GM12892 (cell line): ENCODE results near the gene MEPCE.

Experiments
- DNase-seq: peaks from one replicate; pipeline ENCODE4 v3.0.0; 2011; ENCODE audit not compliant: insufficient read length
- FAIRE-seq: peaks from 2 replicates; lab custom pipeline; 2011; peaks lifted over from hg19 to GRCh38; lab: Jason Lieb, UNC
- POLR2A ChIP-seq: IDR thresholded peaks from 2 replicates; pipeline ENCODE4 v1.6.1; 2011; ENCODE audit warnings: low read depth, low read length, control low read depth
- POLR2AphosphoS5 ChIP-seq: IDR thresholded peaks from 2 replicates; pipeline ENCODE4 v1.6.1; 2011; ENCODE audit warnings: low read depth, low read length, control low read depth
- TAF1 ChIP-seq: IDR thresholded peaks from 2 replicates; pipeline ENCODE4 v1.6.1; 2011; ENCODE audit warnings: low read depth, mild to moderate bottlenecking, control low read depth, low read length, borderline replicate concordance

The MEPCE gene

DNA sequence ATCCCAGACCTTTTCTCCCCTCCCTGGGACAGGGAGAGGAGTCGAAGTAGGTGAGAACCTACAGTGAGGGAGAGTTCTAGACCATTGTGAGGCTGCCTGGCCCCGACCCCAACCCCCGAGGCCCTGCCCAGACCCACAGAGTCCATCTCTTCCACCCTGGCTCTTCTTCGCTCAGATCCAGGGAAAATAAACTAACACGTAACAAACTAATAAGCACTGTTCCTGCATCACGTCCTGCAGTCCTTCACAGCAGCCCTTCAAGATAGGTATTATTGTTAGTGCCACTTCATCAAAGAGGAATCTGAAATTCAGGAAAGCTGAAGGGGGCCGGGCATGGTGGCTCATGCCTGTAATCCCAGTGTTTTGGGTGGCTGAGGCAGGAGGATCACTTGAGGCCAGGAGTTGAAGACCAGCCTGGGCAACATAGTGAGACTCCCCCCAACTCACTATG, 34.6 kb downstream of the MEPCE start, which contains the start of gene SPACDR:
Gene SPACDR (minus strand): TSS at position 51 of the 451 bp plus-strand sequence. CDS start 235 bp downstream, outside the sequence.
- no peak for TF ChIP-seq POLR2AphosphoS5
- TF ChIP-seq POLR2A = no peak
- TF ChIP-seq TAF1 = no peak
- no peak for DNase-seq
- no peak for FAIRE-seq

DNA sequence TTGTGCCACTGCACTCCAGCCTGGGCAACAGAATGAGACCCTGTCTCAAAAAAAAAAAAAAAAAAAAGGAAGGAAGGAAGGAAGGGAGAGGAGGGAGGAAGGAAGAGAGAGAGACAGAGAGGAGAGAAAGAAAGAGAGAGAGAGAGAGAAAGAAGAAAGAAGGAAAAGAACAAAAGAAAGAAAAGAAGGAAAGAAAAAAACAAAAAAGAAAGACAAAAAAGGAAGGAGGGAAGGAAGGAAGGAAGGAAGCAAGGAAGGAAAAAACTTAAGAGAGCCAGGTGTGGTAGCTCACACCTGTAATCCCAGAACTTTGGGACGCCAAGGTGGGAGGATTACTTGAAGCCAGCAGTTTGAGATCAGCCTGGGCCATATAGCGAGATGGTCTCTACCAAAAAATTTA, 35.2 kb downstream of the MEPCE start:
- TF ChIP-seq POLR2AphosphoS5 = no peak
- TF ChIP-seq TAF1 = no peak
- TF ChIP-seq POLR2A = no peak
- no peak for FAIRE-seq

DNA sequence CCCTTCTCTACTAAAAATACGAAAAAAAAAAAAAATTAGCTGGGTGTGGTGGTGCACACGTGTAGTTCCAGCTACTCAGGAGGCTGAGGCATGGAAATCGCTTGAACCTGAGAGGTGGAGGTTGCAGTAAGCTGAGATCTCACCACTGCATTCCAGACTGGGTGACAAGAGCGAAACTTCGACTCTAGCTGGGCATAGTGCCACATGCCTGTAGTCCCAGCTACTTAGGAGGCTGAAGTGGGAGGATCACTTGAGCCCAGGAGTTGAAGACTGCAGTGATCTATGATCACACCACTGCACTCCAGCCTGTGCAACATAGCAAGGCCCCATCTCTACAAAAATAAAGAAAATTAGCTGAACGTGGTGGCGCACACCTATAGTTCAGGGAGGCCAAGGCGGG, 35.7 kb downstream of the MEPCE start:
- TF ChIP-seq POLR2AphosphoS5 (no peak), TAF1 (no peak), POLR2A (no peak)
- FAIRE-seq (no peak), DNase-seq (no peak)

More for the DNA sequence above, 35.2 kb downstream of the MEPCE start:
- no peak for DNase-seq

DNA sequence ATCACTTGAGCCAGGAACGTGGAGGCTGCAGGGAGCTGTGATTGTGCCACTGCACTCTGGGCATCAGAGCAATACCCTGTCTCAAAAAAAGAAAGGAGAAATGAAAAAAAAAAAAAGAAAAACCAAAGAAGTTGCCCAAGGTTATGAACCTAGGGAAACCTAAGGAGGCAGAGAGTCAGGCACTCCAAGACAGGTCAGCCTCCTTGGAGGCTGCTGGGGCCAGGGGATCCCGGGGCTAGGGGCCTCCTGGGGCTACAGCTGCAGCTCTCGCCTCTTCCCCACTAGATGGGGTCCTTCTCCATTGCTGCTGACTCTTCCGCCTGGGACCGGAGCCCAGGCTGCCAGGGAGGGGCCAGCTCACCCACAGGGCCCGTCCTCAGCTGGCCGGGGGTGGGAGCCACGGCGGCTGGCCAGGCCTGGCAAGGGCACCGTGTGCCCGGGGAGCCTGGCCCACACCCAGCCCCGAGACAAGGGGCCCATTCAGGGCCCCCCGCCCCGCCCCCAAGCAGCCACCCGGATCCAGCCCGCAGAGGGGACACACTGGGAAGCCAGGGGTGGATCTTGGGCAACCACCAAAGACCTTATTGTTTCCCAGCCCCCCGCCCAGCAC, 36.2 kb downstream of the MEPCE start:
- DNase-seq = no peak
- TF ChIP-seq POLR2AphosphoS5 (no peak), POLR2A (no peak), TAF1 (no peak)
- FAIRE-seq = no peak

DNA sequence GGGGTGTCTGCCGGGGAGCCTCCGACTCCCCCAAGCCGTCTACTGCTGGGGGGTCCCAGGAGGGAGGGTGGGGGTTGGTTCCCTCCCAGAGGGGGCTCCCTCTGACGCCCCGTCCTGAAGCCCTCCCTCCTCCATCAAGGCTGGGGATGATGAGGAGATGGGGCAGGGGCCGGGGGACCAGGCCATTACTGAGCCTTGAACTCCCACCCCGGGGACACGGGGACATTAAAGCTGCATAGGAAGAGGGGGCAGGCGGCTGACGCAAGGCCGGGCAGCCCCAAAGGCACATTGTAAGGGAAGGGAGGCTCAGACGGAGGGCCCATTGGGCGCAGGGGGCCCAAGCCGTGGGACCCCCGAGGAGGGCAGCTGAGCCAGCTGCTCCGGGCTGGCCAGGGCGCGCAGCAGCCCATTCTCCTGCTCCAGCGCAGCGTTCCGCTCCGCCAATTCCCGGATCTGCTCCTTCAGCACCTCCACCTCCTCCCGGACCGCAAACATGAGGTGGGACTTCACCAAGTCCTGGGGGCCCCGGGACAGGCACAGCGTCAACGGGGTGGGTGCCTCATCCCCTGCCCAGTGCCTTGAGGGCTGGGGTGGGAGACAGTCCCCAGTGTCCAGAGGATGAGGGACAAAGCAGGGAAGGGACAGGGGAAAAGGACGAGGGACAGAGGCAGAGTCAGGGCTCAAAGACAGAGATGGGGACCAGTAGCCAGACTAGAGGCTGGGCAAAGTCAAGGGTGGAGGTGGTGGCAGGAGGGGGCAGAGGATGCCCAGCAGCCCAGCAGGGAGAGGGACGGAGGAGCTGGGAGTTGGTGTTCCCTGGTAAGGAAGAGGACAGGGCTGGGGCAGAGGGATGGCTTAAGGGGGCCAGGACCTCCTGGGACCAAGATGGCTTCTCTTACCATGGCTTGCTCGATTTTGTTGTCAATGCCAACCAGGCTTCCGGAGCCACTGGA, 37.3 kb downstream of the MEPCE start:
- no peak for FAIRE-seq
- DNase-seq = no peak
- TF ChIP-seq POLR2A (no peak), POLR2AphosphoS5 (no peak), TAF1 (no peak)

DNA sequence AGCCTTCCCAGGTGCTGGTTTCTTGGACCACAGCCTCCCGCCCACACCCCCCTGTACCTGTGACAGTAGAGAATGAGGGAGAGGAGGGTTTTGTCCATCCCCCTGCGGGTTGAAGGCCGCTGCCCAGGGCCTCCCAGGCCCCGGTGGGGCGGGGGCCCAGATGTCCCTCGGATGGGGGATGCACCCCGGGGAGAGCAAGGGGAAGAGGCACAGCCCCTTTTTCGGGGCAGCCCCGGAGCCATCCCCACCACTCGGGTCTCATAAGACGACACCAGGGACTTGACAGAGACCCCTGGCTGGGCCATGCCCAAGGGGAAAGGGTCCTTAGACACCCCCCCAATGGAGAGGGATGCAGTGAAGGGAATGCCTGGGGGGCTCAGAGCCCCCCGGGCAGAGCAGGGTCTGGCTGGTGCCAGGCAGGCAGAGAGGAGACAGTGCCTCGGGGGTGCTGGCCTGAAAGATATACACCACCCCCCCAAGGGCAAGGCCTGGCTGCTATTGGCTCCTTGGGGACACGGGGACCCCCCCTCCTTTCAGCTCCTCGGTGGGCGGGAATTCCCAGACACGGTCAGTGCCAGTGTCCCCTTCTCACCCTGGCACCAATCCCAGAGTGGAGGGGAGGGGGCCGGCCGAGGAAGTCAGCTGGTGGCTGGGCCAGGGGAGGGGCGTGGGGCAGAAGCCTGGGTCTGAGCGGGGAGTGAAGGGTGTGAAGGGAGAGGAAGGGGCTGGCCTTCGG, 38.2 kb downstream of the MEPCE start:
- TF ChIP-seq POLR2A = no peak
- TF ChIP-seq TAF1 = no peak
- DNase-seq (no peak), FAIRE-seq (no peak)

DNA sequence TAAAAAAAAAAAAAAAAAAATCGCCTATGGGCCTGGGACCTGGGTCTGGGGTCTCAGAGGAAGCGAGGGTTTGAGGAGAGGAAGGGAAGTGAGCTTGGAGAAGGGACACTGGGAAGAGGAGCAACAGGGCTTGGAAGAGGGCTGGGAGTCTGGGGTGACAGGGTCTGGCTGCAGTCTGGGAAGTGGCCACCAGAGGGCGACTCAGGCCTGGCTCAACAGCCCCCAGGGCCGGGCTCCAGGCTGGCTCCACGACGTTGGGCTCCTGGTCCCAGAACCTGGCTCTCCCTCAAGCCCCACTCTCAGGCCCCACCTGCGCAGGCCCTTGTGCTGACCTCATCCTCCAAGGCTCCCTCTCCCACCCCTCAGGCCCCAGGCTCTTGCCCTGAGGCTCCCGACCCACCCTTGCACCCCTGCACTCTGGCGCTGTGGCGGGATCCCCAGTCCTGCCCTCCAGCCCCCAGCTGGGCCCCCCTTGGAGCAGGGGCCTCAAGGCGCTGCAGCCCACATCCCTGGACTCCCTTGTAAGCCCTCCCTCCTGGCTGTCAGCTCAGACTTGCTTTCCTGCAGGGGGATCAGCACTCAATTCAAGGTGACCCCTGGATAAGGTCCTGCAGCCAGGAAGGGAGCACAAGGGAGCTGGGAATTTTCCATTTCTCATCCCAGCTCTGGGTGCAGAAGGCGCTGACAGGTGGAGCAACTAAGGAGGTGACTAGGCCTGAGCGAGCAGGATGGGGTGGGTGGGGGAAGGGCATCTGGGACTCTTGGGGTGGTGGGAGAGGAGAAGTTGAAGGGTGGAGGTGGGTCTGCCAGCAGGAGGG, 39.8 kb downstream of the MEPCE start:
- peak; percentile 48 for FAIRE-seq
- TF ChIP-seq POLR2A = no peak
- TF ChIP-seq POLR2AphosphoS5 = no peak
- no peak for TF ChIP-seq TAF1
- DNase-seq = peak; percentile 98

DNA sequence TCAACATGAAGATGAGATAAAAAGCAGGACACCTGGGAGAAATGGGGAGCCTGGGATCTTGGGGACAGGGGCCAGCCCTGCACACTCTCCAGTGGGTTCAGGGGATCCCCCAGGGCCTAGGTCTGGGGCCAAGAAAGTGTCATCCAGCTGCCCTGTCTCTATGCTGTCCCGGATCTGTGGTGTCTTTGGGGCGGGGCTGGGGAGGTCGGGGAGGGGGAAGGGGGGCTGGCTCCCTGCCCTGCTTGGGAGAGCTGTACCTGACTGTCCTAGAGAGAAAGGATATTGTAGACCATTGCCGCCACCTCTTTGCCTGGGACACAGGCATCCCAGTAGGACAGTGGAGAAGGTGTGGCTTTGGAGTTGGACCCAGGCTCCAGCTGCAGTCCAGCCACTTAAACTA, 41.4 kb downstream of the MEPCE start:
- DNase-seq (no peak), FAIRE-seq (no peak)
- TF ChIP-seq POLR2A (no peak), TAF1 (no peak), POLR2AphosphoS5 (no peak)

DNA sequence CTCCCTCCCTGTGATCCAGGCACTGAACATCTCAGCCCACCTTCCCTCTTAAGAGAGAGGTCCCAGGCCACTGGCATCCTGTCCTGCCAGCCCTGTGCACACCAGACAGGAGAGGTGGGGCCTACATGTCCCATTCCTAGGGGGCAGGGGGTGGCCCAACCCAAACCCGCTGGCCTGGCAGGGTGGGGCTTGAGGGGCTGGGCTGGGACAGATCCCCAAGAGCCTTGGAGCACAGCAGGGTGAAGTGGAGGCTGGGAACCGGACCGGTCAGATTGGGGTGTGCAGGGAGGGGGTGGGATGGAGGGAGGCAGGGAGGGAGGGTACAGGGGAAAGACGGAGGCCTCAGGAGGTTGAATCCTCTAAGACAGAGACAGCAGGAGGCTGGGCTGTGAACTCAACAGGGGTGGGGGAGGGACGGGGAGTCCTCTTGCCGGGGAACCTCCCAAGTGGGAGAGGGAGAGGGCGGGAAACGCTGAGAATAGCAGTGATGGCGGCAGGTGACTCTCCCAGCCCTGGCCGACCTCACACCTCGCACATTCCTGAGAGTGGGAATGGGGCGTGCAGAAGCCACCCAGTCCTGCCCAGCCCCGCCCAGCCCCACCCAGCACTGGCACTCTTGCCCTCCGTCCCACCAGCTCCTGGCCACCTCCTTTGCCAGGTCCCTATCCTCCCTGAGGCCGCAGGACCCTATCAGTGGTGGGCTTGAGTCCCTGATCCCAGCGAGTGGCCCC, 42.7 kb downstream of the MEPCE start:
- no peak for FAIRE-seq
- DNase-seq = no peak
- TF ChIP-seq TAF1 (no peak), POLR2A (no peak), POLR2AphosphoS5 (no peak)
